ENCODE measurements around the gene RASA3.

DNA sequence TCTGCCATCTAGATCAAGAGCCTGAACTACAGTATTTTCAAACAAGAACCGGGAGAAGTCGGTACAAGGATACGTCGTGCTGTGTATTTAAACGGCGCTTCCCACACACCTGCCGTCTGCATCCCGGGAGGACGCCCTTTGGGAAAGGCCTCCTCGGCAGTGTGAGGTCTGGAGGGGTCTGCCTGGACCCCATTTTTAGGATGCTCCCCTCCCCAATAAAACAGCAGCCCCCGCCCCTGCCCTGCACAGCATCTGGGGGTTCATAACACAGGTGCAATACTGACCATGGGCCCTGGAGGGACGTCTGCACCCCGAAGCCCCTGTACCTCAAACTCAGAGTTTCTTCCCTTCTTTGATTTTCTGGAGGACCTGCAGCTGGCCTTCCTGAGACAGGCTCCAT, 154.4 kb downstream of the RASA3 start:
- TF ChIP-seq GATA2 (IDR thresholded peaks at IDR 0.05; ENCODE audit: low read depth, low read length): no peak
- TF ChIP-seq GATA3 (IDR thresholded peaks at IDR 0.05; ENCODE audit: low read depth, low read length): no peak
